Renal pelvis (tissue), 4 donors: ENCODE measurements around the gene AKNAD1. TPM values are rescaled to one million over a fixed set of nuclear protein-coding genes. Genes with fewer than 3 reads are reported as not detected.
"Not testable (repeated sequence)": the region's sequence is repeated elsewhere in the genome, so short reads cannot be mapped to it uniquely, and the experiment has no call there.

ENCODE experiments used
- DNase-seq: peaks from one replicate; pipeline ENCODE4 v3.0.0-alpha.2; 2013
- polyA plus RNA-seq, 3 donors: library from polyadenylated mRNA; unstranded; fragments of 120-200 nt; gene quantifications; one replicate each; pipeline ENCODE4 v1.2.1, GENCODE V29; 2013; ENCODE audit not compliant: insufficient read length in 3 of 3

Gene AKNAD1
- polyA plus RNA-seq, 3 donors = not detected

GRCh38 chr1:108785264-108785663 lies 71.6 kb downstream of the AKNAD1 start:
- no peak for DNase-seq

GRCh38 chr1:108781575-108781944 lies 75.3 kb downstream of the AKNAD1 start:
- DNase-seq = not testable (repeated sequence)

GRCh38 chr1:108780937-108781574 lies 75.8 kb downstream of the AKNAD1 start:
- DNase-seq = no peak

- no peak for DNase-seq
These were observed 77.4 kb downstream of the AKNAD1 start for GRCh38 chr1:108779455-108779854.

GRCh38 chr1:108777839-108778238 lies 79.1 kb downstream of the AKNAD1 start:
- DNase-seq = no peak

GRCh38 chr1:108767708-108768107 lies 89.2 kb downstream of the AKNAD1 start:
- no peak for DNase-seq

- DNase-seq = no peak
These were observed 89.8 kb downstream of the AKNAD1 start for GRCh38 chr1:108767115-108767514.

Other genes with a start within 250 kb of the AKNAD1 start
- gene HENMT1, start 196.0 kb downstream of the AKNAD1 start, polyA plus RNA-seq = 10 to 100 TPM in 1 of 3 donors, 1 to 10 TPM in 2; 9.6 to 11.0 (median 9.6) TPM
- gene PRPF38B, start 164.8 kb downstream of the AKNAD1 start, polyA plus RNA-seq = 10 to 100 TPM; 65.8 to 94.9 (median 90.2) TPM
- not detected for gene FNDC7, start 144.2 kb downstream of the AKNAD1 start, polyA plus RNA-seq
- gene STXBP3, start 110.4 kb downstream of the AKNAD1 start, polyA plus RNA-seq = 10 to 100 TPM; 53.6 to 70.9 (median 69.5) TPM
- gene GPSM2, start 19.9 kb upstream of the AKNAD1 start, polyA plus RNA-seq = 10 to 100 TPM; 15.3 to 19.9 (median 16.2) TPM
- 10 to 100 TPM; 27.0 to 40.7 (median 40.4) TPM for gene CLCC1, start 106.4 kb upstream of the AKNAD1 start, polyA plus RNA-seq
- gene WDR47, start 185.0 kb upstream of the AKNAD1 start, polyA plus RNA-seq = 10 to 100 TPM; 11.8 to 13.7 (median 12.4) TPM
- gene TAF13, start 218.9 kb upstream of the AKNAD1 start, polyA plus RNA-seq = 10 to 100 TPM; 34.6 to 48.5 (median 35.5) TPM
- 10 to 100 TPM; 34.3 to 45.2 (median 38.9) TPM for gene TMEM167B, start 233.7 kb upstream of the AKNAD1 start, polyA plus RNA-seq